Astrocyte (in vitro differentiated cells and primary cell): ENCODE measurements around the gene CSRP2. TPM values are rescaled to one million over a fixed set of nuclear protein-coding genes. Genes with fewer than 3 reads are reported as not detected.

ENCODE experiments used
- DNase-seq: peaks from one replicate; pipeline ENCODE4 v3.0.0-alpha.2; 2010; ENCODE audit warnings: low read depth
- FAIRE-seq: peaks from 2 replicates; lab custom pipeline; 2011; peaks lifted over from hg19 to GRCh38; lab: Jason Lieb, UNC
- H2AFZ ChIP-seq: 2 replicates; pipeline ENCODE4 v1.6.0; 2012; ENCODE audit warnings: low read depth, low read length, inconsistent platforms
- H3K27ac ChIP-seq: 2 replicates; pipeline ENCODE4 v1.5.1; 2011; ENCODE audit warnings: low read depth, low read length, inconsistent platforms
- H3K27me3 ChIP-seq: 2 replicates; pipeline ENCODE4 v1.6.0; 2011; ENCODE audit warnings: low read length, inconsistent platforms; ENCODE audit not compliant: insufficient read depth
- H3K36me3 ChIP-seq: 2 replicates; pipeline ENCODE4 v1.5.1; 2011; ENCODE audit warnings: low read length, inconsistent platforms; ENCODE audit not compliant: insufficient read depth
- H3K4me1 ChIP-seq: 2 replicates; pipeline ENCODE4 v1.5.1; 2011; ENCODE audit warnings: low read length, inconsistent platforms; ENCODE audit not compliant: insufficient read depth
- H3K4me2 ChIP-seq: 2 replicates; pipeline ENCODE4 v1.6.0; 2012; ENCODE audit warnings: low read length, inconsistent platforms
- H3K4me3 ChIP-seq: 2 replicates; pipeline ENCODE4 v1.5.1; 2011; ENCODE audit warnings: low read depth, mild to moderate bottlenecking, low read length, inconsistent platforms; ENCODE audit not compliant: insufficient read depth
- H3K79me2 ChIP-seq: 2 replicates; pipeline ENCODE4 v1.6.0; 2012; ENCODE audit warnings: mild to moderate bottlenecking, low read length, inconsistent platforms; ENCODE audit not compliant: insufficient read depth
- H3K9ac ChIP-seq: 2 replicates; pipeline ENCODE4 v1.6.0; 2012; ENCODE audit warnings: mild to moderate bottlenecking, low read length, inconsistent platforms
- H3K9me3 ChIP-seq: 2 replicates; pipeline ENCODE4 v1.5.1; 2012; ENCODE audit warnings: low read depth, mild to moderate bottlenecking, low read length, inconsistent platforms; ENCODE audit not compliant: insufficient read depth
- H4K20me1 ChIP-seq: 2 replicates; pipeline ENCODE4 v1.6.0; 2012; ENCODE audit warnings: low read length, inconsistent platforms; ENCODE audit not compliant: insufficient read depth
- H3K27ac Mint-ChIP-seq: one replicate; pipeline ENCODE4 v1.8.0; 2021; ENCODE audit warnings: mild to moderate bottlenecking, mixed read lengths; ENCODE audit not compliant: unreplicated experiment
- H3K27me3 Mint-ChIP-seq: one replicate; pipeline ENCODE4 v1.8.0; 2021; ENCODE audit warnings: low read depth, mixed read lengths; ENCODE audit not compliant: unreplicated experiment
- H3K36me3 Mint-ChIP-seq: one replicate; pipeline ENCODE4 v1.8.0; 2021; ENCODE audit warnings: low read depth, mixed read lengths; ENCODE audit not compliant: unreplicated experiment
- H3K4me1 Mint-ChIP-seq: one replicate; pipeline ENCODE4 v1.8.0; 2021; ENCODE audit warnings: low read depth, mixed read lengths; ENCODE audit not compliant: unreplicated experiment
- H3K4me3 Mint-ChIP-seq: one replicate; pipeline ENCODE4 v1.8.0; 2021; ENCODE audit warnings: mild to moderate bottlenecking, moderate library complexity, mixed read lengths; ENCODE audit not compliant: unreplicated experiment
- H3K9me3 Mint-ChIP-seq: one replicate; pipeline ENCODE4 v1.8.0; 2021; ENCODE audit warnings: mild to moderate bottlenecking, mixed read lengths; ENCODE audit not compliant: unreplicated experiment
- EZH2 ChIP-seq: IDR thresholded peaks from 2 replicates; pipeline ENCODE4 v1.6.1; 2012; ENCODE audit warnings: mild to moderate bottlenecking, low read length, inconsistent platforms; ENCODE audit not compliant: insufficient read depth
- total RNA-seq: library from RNA; stranded (reverse); gene quantifications from 2 replicates; pipeline ENCODE4 v1.2.1, GENCODE V29; 2021

CSRP2 gene
- total RNA-seq, 1 donor from 2014 or later = 265 TPM

GRCh38 chr12:76810671-76811419 lies 68.0 kb downstream of the CSRP2 start:
- H3K4me3 Mint-ChIP-seq = no peak overlapping the region
- Histone ChIP-seq H3K4me3 (no peak overlapping the region), H2AFZ (no peak overlapping the region), H3K79me2 (no peaks in the 10 kb centered on the region), H3K4me2 (no peak overlapping the region), H3K4me1 (no peaks in the 10 kb centered on the region), H3K27me3 (no peaks in the 10 kb centered on the region), H3K36me3 (peaks cover 36% of the 10 kb centered on the region), H4K20me1 (peaks cover 3% of the 10 kb centered on the region), H3K9me3 (no peaks in the 10 kb centered on the region), H3K9ac (no peak overlapping the region), H3K27ac (no peak overlapping the region)
- FAIRE-seq = peak; percentile 13
- peaks cover 14% of the 10 kb centered on the region for H3K36me3 Mint-ChIP-seq
- no peak for TF ChIP-seq EZH2
- H3K9me3 Mint-ChIP-seq = no peaks in the 10 kb centered on the region
- no peak overlapping the region for H3K27ac Mint-ChIP-seq
- no peaks in the 10 kb centered on the region for H3K27me3 Mint-ChIP-seq
- no peak for DNase-seq
- peaks cover 6% of the 10 kb centered on the region for H3K4me1 Mint-ChIP-seq

Other genes starting within 250 kb of the CSRP2 start
- gene ZDHHC17, start 114.9 kb downstream of the CSRP2 start, total RNA-seq = 61.7 and 77.5 TPM in 2 replicates
- gene E2F7, start 186.6 kb upstream of the CSRP2 start, total RNA-seq = 21.5 and 26.2 TPM in 2 replicates